ENCODE results near the gene ZEB2.

Gene ZEB2

GRCh38 chr2:144515696-144516410, 4.1 kb downstream of the ZEB2 start:
- in situ Hi-C loops (cut with MboI; ENCODE audit: low pct_unique_long_range_greater_than_20kb, low sequenced_read_pairs), result no loop called here
- DNase-seq, result peak; percentile 74

- no peak for DNase-seq
- in situ Hi-C loops (cut with MboI; ENCODE audit: low pct_unique_long_range_greater_than_20kb, low sequenced_read_pairs), result no loop called here
Measured at GRCh38 chr2:144515099-144515695, 4.7 kb downstream of the ZEB2 start.

- peak; percentile 33 for DNase-seq
- in situ Hi-C loops (cut with MboI; ENCODE audit: low pct_unique_long_range_greater_than_20kb, low sequenced_read_pairs), result no loop called here
Measured at GRCh38 chr2:144514616-144515091, 5.3 kb downstream of the ZEB2 start.

- DNase-seq, result peak; percentile 35
- in situ Hi-C loops (cut with MboI; ENCODE audit: low pct_unique_long_range_greater_than_20kb, low sequenced_read_pairs), result no loop called here
Measured at GRCh38 chr2:144513388-144514101, 6.4 kb downstream of the ZEB2 start.

GRCh38 chr2:144512891-144513351, 7.0 kb downstream of the ZEB2 start:
- DNase-seq, result peak; percentile 42
- in situ Hi-C loops (cut with MboI; ENCODE audit: low pct_unique_long_range_greater_than_20kb, low sequenced_read_pairs), result no loop called here

- in situ Hi-C loops (cut with MboI; ENCODE audit: low pct_unique_long_range_greater_than_20kb, low sequenced_read_pairs), result no loop called here
- no peak for DNase-seq
Measured at GRCh38 chr2:144512470-144512869, 7.4 kb downstream of the ZEB2 start.

- DNase-seq, result no peak
- in situ Hi-C loops (cut with MboI; ENCODE audit: low pct_unique_long_range_greater_than_20kb, low sequenced_read_pairs), result no loop called here
Measured at GRCh38 chr2:144511937-144512336, 8.0 kb downstream of the ZEB2 start.

- no peak for DNase-seq
- in situ Hi-C loops (cut with MboI; ENCODE audit: low pct_unique_long_range_greater_than_20kb, low sequenced_read_pairs), result no loop called here
Measured at GRCh38 chr2:144511226-144511810, 8.6 kb downstream of the ZEB2 start.

- DNase-seq, result peak; percentile 61
- in situ Hi-C loops (cut with MboI; ENCODE audit: low pct_unique_long_range_greater_than_20kb, low sequenced_read_pairs), result no loop called here
Measured at GRCh38 chr2:144510294-144510991, 9.5 kb downstream of the ZEB2 start.

GRCh38 chr2:144509879-144510221, 10.1 kb downstream of the ZEB2 start:
- no peak for DNase-seq
- in situ Hi-C loops (cut with MboI; ENCODE audit: low pct_unique_long_range_greater_than_20kb, low sequenced_read_pairs), result no loop called here

GRCh38 chr2:144509001-144509878, 10.7 kb downstream of the ZEB2 start:
- DNase-seq, result peak; percentile 86
- in situ Hi-C loops (cut with MboI; ENCODE audit: low pct_unique_long_range_greater_than_20kb, low sequenced_read_pairs), result no loop called here

- DNase-seq, result peak; percentile 57
- in situ Hi-C loops (cut with MboI; ENCODE audit: low pct_unique_long_range_greater_than_20kb, low sequenced_read_pairs), result no loop called here
Measured at GRCh38 chr2:144508172-144508851, 11.6 kb downstream of the ZEB2 start.

GRCh38 chr2:144507441-144508171, 12.3 kb downstream of the ZEB2 start:
- in situ Hi-C loops (cut with MboI; ENCODE audit: low pct_unique_long_range_greater_than_20kb, low sequenced_read_pairs), result no loop called here

GRCh38 chr2:144505245-144505831, 14.6 kb downstream of the ZEB2 start:
- in situ Hi-C loops (cut with MboI; ENCODE audit: low pct_unique_long_range_greater_than_20kb, low sequenced_read_pairs), result no loop called here
- peak; percentile 40 for DNase-seq

More at GRCh38 chr2:144507441-144508171, 12.3 kb downstream of the ZEB2 start:
- peak; percentile 44 for DNase-seq

GRCh38 chr2:144504218-144504641, 15.7 kb downstream of the ZEB2 start:
- in situ Hi-C loops (cut with MboI; ENCODE audit: low pct_unique_long_range_greater_than_20kb, low sequenced_read_pairs), result no loop called here
- no peak for DNase-seq

GRCh38 chr2:144503242-144503641, 16.7 kb downstream of the ZEB2 start:
- DNase-seq, result no peak
- in situ Hi-C loops (cut with MboI; ENCODE audit: low pct_unique_long_range_greater_than_20kb, low sequenced_read_pairs), result no loop called here

- in situ Hi-C loops (cut with MboI; ENCODE audit: low pct_unique_long_range_greater_than_20kb, low sequenced_read_pairs), result no loop called here
- no peak for DNase-seq
Measured at GRCh38 chr2:144502369-144502768, 17.6 kb downstream of the ZEB2 start.

Measured in KBM-7 (cell line).